Effector memory CD4-positive, alpha-beta T cell (primary cell): ENCODE results near the gene FSCN2.

Source experiments
- DNase-seq, 3 donors: peaks; one replicate each; pipeline ENCODE4 v3.0.0-alpha.2; 2020
- H3K27ac ChIP-seq: 2 replicates; pipeline ENCODE4 v1.7.0; 2013; ENCODE audit warnings: mild to moderate bottlenecking, low read length, moderate library complexity; ENCODE audit not compliant: insufficient read depth, poor library complexity, severe bottlenecking
- H3K27me3 ChIP-seq: replicated peaks from 2 replicates; pipeline ENCODE4 v1.7.0; 2013; ENCODE audit warnings: mild to moderate bottlenecking, low read length; ENCODE audit not compliant: insufficient read depth, control insufficient read depth, poor library complexity, severe bottlenecking
- H3K36me3 ChIP-seq: 2 replicates; pipeline ENCODE4 v1.7.0; 2013; ENCODE audit warnings: mild to moderate bottlenecking, low read length, moderate library complexity; ENCODE audit not compliant: control insufficient read depth, insufficient read depth
- H3K4me1 ChIP-seq: 2 replicates; pipeline ENCODE4 v1.7.0; 2013; ENCODE audit warnings: low read length, mild to moderate bottlenecking; ENCODE audit not compliant: control insufficient read depth, insufficient read depth, poor library complexity, severe bottlenecking
- H3K4me3 ChIP-seq: 2 replicates; pipeline ENCODE4 v1.7.0; 2013; ENCODE audit warnings: low read length, low read depth, mild to moderate bottlenecking; ENCODE audit not compliant: insufficient read depth, poor library complexity, severe bottlenecking
- H3K9me3 ChIP-seq: 2 replicates; pipeline ENCODE4 v1.7.0; 2013; ENCODE audit warnings: mild to moderate bottlenecking, low read length, moderate library complexity; ENCODE audit not compliant: control insufficient read depth

Gene FSCN2

DNA sequence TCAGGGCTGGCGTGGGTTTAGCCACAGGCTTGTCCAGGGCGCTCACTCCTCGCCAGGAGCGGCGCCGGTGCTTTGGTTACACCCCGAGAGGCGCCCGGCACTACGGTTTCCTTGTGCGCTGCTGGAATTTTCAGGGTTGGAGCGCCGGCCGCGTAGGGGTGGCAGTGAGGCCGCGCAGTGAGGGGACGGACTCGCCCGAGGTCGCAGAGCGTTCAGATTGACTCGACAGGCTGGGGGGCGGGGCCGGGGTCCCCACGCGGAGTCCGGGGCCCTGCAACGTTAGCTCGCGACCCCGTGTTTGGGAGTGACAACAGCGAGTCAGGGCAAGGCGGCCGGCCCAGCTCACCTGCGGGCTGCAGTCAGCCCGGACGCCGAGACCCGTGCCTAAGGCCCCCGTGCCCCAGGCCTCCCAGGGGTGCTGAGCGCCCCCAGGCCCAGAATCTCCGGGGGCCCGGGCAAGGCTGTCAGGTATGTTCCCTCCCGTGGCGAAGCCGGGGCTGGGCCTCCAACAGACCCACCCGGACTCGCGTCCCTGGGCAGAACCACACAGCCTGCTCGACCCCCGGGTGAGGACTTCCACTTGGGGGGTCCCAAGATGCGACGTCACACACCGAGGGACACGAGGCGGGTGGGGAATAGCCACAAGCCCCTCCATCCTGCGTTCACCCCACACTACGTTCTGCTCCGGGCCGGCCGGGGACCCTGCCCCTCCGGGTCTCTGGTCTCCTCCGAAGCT lies 14.3 kb upstream of the FSCN2 start:
- peaks cover 54% of the 10 kb centered on the region for H3K4me1 ChIP-seq
- DNase-seq, result peak in 1 of 3 donors; percentile 19

DNA sequence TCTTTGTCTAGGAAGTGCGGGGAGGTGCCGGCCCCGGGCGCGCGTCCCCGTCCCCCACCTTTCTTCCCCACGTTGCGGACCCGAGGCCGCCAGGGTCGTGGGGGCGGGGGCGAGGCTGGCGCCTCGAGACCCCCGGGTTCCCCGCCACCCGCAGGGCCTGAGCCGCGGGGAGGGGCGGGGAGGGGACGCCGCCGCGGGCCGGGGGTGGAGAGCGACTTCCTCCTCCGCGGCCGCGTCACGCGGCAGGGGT lies 13.8 kb upstream of the FSCN2 start:
- Histone ChIP-seq H3K9me3 (no peaks in the 10 kb centered on the region), H3K27me3 (no peaks in the 10 kb centered on the region), H3K36me3 (peaks cover 21% of the 10 kb centered on the region), H3K27ac (peak overlapping the region; percentile 75), H3K4me1 (peaks cover 53% of the 10 kb centered on the region), H3K4me3 (peak overlapping the region; percentile 67)
- DNase-seq, result no peak

More for the DNA sequence above, 14.3 kb upstream of the FSCN2 start:
- Histone ChIP-seq H3K27me3 (no peaks in the 10 kb centered on the region), H3K27ac (peak overlapping the region; percentile 75), H3K9me3 (no peaks in the 10 kb centered on the region), H3K4me3 (peak overlapping the region; percentile 67), H3K36me3 (peaks cover 24% of the 10 kb centered on the region)

DNA sequence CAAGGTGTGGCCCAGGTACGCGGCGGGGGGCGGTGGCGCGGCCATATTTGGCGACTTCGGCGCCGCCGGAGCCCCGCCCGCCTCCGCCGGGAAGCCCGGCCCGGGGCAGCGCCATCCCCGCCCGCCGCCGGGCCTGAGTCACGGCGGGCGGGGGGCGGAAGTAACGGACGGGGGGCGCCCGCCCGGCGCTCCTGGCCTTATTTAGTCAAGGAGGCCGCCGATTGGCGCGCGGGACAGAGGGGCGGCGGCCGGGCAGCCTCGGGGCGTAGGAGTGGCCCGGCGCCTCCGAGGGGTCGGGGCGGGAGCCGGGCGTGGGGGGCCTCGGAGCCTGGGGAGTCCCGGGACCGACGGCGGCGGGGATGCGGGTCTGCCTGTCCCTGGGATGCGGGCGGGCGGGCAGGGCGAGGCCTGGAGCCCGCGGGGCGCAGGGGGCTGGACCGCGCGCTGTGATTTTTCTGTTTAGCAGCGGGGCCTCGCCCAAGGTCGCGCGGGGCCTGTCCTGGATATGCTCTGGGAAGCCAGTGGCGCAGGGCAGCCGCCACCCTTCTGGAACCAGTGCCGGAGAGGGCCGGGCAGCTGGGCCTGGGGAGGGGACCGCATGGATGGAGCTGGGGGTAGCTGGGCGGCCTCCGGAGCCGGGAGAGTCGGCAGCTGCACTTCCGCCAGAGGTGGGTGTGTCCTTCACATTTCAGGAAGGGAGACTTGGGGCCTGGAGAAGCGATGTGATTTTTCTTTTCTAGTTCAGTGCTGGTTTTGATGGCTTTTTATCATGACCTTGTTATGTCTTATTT lies 13.2 kb upstream of the FSCN2 start:
- H3K36me3 ChIP-seq, result peaks cover 17% of the 10 kb centered on the region
- H3K4me3 ChIP-seq, result peak overlapping the region; percentile 51
- peak overlapping the region; percentile 75 for H3K27ac ChIP-seq
- H3K27me3 ChIP-seq, result no peaks in the 10 kb centered on the region
- H3K9me3 ChIP-seq, result no peaks in the 10 kb centered on the region
- H3K4me1 ChIP-seq, result peaks cover 53% of the 10 kb centered on the region
- DNase-seq, result peak; percentile 57 to 65 (median 61)

DNA sequence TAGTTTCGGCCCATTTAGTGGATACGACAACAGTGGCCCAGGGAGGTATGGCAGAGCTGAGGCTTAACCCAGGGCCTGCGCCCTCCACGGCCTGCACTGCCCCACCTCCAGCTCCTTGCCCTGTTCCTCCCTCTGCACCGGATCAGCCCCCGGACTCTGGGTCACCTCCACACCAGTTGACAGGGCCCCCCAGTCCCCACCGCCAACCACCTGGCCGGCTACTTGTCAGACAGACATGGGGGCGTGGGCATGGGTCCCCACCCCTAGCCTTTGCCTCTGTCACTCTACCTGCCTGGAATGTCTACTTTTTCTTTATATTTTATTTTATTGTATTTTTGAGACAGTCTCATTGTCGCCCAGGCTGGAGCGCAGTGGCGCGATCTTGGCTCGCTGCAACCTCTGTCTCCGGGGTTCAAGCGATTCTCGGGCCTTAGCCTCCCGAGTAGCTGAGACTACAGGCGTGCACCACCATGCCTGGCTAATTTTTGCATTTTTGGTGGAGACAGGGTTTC lies 12.6 kb upstream of the FSCN2 start:
- peak overlapping the region; percentile 51 for H3K4me3 ChIP-seq
- peaks cover 48% of the 10 kb centered on the region for H3K4me1 ChIP-seq
- H3K27ac ChIP-seq, result peak overlapping the region; percentile 75
- H3K9me3 ChIP-seq, result no peaks in the 10 kb centered on the region
- no peak for DNase-seq
- H3K27me3 ChIP-seq, result no peaks in the 10 kb centered on the region
- H3K36me3 ChIP-seq, result peaks cover 12% of the 10 kb centered on the region

- Histone ChIP-seq H3K4me3 (no peak overlapping the region), H3K27me3 (no peaks in the 10 kb centered on the region), H3K27ac (no peak overlapping the region), H3K36me3 (peaks cover 4% of the 10 kb centered on the region), H3K9me3 (no peaks in the 10 kb centered on the region), H3K4me1 (peaks cover 44% of the 10 kb centered on the region)
- DNase-seq, result no peak
These were observed 11.7 kb upstream of the FSCN2 start for GRCh38 chr17:81516439-81516838.

GRCh38 chr17:81517009-81517338 lies 11.2 kb upstream of the FSCN2 start:
- no peaks in the 10 kb centered on the region for H3K27me3 ChIP-seq
- H3K36me3 ChIP-seq, result no peaks in the 10 kb centered on the region
- no peaks in the 10 kb centered on the region for H3K9me3 ChIP-seq
- peak overlapping the region; percentile 7 for H3K27ac ChIP-seq
- H3K4me3 ChIP-seq, result no peak overlapping the region
- H3K4me1 ChIP-seq, result peaks cover 43% of the 10 kb centered on the region
- no peak for DNase-seq

DNA sequence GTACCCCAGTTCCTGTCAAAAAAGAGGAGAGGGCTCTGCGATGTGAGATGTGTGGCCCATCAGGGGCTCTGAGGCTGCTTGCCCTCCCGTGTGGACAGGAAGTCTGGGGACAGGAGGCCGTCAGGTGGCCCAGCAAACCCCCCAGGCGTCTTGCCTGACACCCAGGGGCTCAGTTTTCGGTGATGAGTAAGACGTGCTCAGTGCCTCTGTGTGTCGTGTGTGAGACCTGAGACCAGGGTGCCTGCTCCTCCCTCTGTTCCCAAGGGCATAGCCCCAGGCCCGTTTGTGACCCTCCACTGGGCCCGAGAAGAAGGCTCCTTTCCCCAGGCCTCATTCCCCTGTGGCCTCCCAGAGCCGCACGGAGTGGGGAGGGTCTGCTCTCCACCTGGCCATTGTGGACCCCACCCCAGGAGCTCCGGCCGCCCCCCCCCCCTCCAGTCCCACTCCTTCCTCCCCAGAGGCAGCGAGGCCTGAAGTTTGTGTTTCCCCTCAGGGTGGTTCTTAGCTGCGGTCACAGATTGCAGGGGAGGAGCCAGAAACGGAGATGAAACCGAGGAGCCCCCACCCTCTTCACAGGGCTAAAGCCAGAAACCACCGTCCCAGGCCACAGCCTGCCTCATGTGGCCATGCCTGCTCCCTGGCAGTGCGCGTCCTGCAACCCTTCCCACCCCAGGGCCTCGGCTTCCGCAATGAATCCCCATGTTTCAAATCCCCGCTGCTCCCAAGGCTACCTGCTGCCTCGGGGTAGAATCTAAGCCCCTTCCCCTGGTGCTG lies 10.7 kb upstream of the FSCN2 start:
- peaks cover 43% of the 10 kb centered on the region for H3K4me1 ChIP-seq
- no peaks in the 10 kb centered on the region for H3K36me3 ChIP-seq
- H3K9me3 ChIP-seq, result no peaks in the 10 kb centered on the region
- no peak overlapping the region for H3K4me3 ChIP-seq
- no peaks in the 10 kb centered on the region for H3K27me3 ChIP-seq
- no peak for DNase-seq
- H3K27ac ChIP-seq, result peak overlapping the region; percentile 7

DNA sequence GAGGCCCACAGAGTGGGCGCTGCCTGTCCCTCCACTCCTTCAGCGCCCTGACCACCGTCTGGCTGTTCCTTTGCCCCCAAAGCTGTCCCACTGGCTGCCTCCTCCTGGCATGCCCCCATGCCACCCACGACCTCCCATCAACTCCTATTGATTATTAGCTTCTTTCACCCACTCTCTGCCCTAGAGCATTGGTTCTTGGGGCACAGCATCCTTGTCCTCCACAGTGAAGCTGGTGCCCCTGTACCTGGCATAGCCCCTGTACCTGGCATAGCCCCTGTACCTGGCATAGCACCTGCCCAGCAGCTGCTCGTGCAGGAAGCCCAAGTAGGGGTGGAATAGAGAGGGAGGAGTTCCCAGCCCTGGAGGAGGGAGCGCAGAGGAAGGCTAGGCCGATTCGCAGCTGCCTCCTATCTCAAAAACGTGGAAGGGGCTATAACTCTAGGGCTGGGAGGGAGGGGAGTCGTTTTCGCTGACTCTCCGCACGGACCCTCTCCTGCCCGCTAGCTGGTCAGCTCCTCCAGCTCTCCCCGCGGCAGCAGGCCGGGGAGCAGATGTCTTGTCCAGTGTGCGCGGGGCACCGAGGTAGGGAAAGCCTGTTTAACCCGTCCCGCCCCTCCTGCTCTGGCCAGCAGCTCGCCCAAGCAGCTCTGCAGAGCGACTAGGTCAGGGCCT lies 9.9 kb upstream of the FSCN2 start:
- Histone ChIP-seq H3K4me1 (peaks cover 40% of the 10 kb centered on the region), H3K9me3 (no peaks in the 10 kb centered on the region), H3K4me3 (no peak overlapping the region), H3K36me3 (no peaks in the 10 kb centered on the region), H3K27me3 (no peaks in the 10 kb centered on the region), H3K27ac (no peak overlapping the region)
- DNase-seq, result no peak

DNA sequence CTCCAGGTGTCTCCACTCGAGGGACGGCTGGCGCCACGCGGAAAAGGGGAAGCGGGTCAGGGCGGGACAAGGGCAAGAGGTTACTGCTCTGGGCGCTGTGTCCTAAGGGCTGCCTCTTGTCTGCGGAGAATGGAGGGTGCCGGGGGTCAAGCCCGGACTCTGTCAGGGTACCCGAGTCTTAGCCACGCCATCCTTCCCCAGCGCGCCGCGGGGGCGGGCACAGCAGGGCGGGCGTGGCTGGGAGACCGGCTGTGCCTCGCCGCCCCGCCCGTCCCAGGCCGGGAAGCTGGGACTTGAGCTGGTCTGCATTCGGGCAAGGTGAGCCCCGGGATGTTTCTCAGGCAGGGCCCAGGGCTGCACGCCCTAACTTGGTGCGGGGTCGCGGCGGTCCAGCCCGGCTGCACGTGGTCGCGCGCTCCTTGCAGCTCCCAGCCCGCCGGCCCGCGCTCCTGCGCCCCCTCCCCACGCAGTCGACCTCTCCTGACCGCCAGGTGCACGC lies 9.3 kb upstream of the FSCN2 start:
- DNase-seq, result no peak
- Histone ChIP-seq H3K4me3 (peak overlapping the region; percentile 64), H3K27ac (peak overlapping the region; percentile 42), H3K27me3 (no peaks in the 10 kb centered on the region), H3K4me1 (peaks cover 35% of the 10 kb centered on the region), H3K9me3 (no peaks in the 10 kb centered on the region), H3K36me3 (no peaks in the 10 kb centered on the region)
